K562 (cell line): ENCODE measurements around the gene RNF11. TPM values are rescaled to one million over a fixed set of nuclear protein-coding genes. Genes with fewer than 3 reads are reported as not detected.
A peak's percentile ranks its signal among the peaks of the same experiment; 100 is the strongest.

Experiments used
- CHD1 ChIP-seq: fragments of 200-600 bp; sonication (generic); IDR thresholded peaks from one replicate; pipeline ENCODE4 v1.6.1; 2012; ENCODE audit warnings: mild to moderate bottlenecking, moderate library complexity, low read length, inconsistent platforms
- JUND ChIP-seq, 2 experiments: IDR thresholded peaks; 2 replicates in 1 of 2; 3 replicates in 1 of 2; pipeline ENCODE4 v1.6.1; 2011; ENCODE audit warnings: borderline replicate concordance in 2 of 2, low read depth in 2 of 2, low read length in 2 of 2, improper control_type of control experiment in 1 of 2, missing biosample characterization in 1 of 2, missing genetic modification characterization in 1 of 2, missing genetic modification reagents in 1 of 2
- KDM4B ChIP-seq, 2 experiments: fragments of 450-650 bp in 1 of 2; sonication (generic) in 1 of 2; IDR thresholded peaks; 2 replicates each; pipeline ENCODE4 v1.6.1; 2016 to 2017; ENCODE audit warnings: borderline replicate concordance in 2 of 2, antibody characterized with exemption in 1 of 2, low read depth in 1 of 2, mild to moderate bottlenecking in 1 of 2
- NFIC ChIP-seq: fragments of 450-650 bp; IDR thresholded peaks from 2 replicates; pipeline ENCODE4 v1.6.1; 2017; ENCODE audit warnings: mild to moderate bottlenecking, inconsistent platforms
- NR3C1 ChIP-seq: sonication (generic); formaldehyde crosslinking; IDR thresholded peaks from 2 replicates; pipeline ENCODE4 v1.8.1; 2022; ENCODE audit warnings: missing genetic modification reagents
- RBM15 ChIP-seq: fragments of 200-400 bp; formaldehyde crosslinking; IDR thresholded peaks from 2 replicates; pipeline ENCODE4 v1.6.1; 2018; ENCODE audit warnings: mild to moderate bottlenecking, low read length, moderate library complexity; ENCODE audit not compliant: insufficient read depth
- RBM17 ChIP-seq: fragments of 200-400 bp; formaldehyde crosslinking; IDR thresholded peaks from 2 replicates; pipeline ENCODE4 v1.6.1; 2017; ENCODE audit warnings: low read depth, mild to moderate bottlenecking, low read length, borderline replicate concordance
- SMAD3 ChIP-seq: fragments of 450-650 bp; formaldehyde crosslinking; conservative IDR thresholded peaks from 2 replicates; pipeline ENCODE4 v1.4.0; 2020; ENCODE audit warnings: mild to moderate bottlenecking
- TBP ChIP-seq: optimal IDR thresholded peaks from 2 replicates; pipeline ENCODE3; 2011; ENCODE audit warnings: low read depth, low read length, improper control_type of control experiment
- ZNF197 ChIP-seq: fragments of 200-800 bp; sonication (Bioruptor generic); IDR thresholded peaks from 2 replicates; pipeline ENCODE4 v1.6.1; 2016; ENCODE audit warnings: low read depth, missing genetic modification characterization, missing compliant biosample characterization
- ZNF589 ChIP-seq: fragments of 200-800 bp; sonication (Bioruptor generic); IDR thresholded peaks from 2 replicates; pipeline ENCODE4 v1.6.1; 2016; ENCODE audit warnings: low read depth, missing genetic modification characterization, missing compliant biosample characterization
- ZNF644 ChIP-seq: fragments of 200-800 bp; sonication (Bioruptor generic); IDR thresholded peaks from 2 replicates; pipeline ENCODE4 v1.6.1; 2016; ENCODE audit warnings: low read depth, missing genetic modification characterization, missing compliant biosample characterization
- ZNF764 ChIP-seq: fragments of 250-450 bp; sonication (Bioruptor Pico); IDR thresholded peaks from 2 replicates; pipeline ENCODE4 v1.4.0; 2020; ENCODE audit warnings: low read depth, mild to moderate bottlenecking, moderate library complexity
- ZNF780A ChIP-seq: fragments of 250-450 bp; sonication (Bioruptor Pico); IDR thresholded peaks from 2 replicates; pipeline ENCODE4 v1.5.0; 2021; ENCODE audit warnings: mild to moderate bottlenecking
- polyA plus RNA-seq, 8 experiments: library from polyadenylated mRNA; depleted of rRNA in 4 of 8; stranded (reverse) in 5 of 8; unstranded in 3 of 8; fragments of >200 nt; fragmentation: Nextera tagmentation in 2 of 8; fragmentation: Illumina TruSeq in 1 of 8; extraction: Ambion mirVana in 2 of 8; extraction: Trizol in 1 of 8; gene quantifications; 2 replicates each; pipeline versions ENCODE4 v1.2.1 to v1.2.3, GENCODE V29; 2011 to 2014; ENCODE audit warnings: inconsistent platforms in 1 of 8, missing spikeins in 1 of 8
- total RNA-seq, 7 experiments: library from RNA; depleted of rRNA in 6 of 7; stranded (reverse); fragments of >200 nt in 6 of 7; fragmentation: Illumina TruSeq in 2 of 7; extraction: Trizol in 2 of 7; gene quantifications; 2 replicates each; pipeline versions ENCODE4 v1.2.1 to v1.2.3, GENCODE V29; 2011 to 2021; ENCODE audit warnings: low replicate concordance in 1 of 7
- TF ChIP-seq, protein P1 (sequence below): fragments of 200-800 bp; sonication (Bioruptor generic); IDR thresholded peaks from 2 replicates; pipeline ENCODE4 v1.6.1; 2016; ENCODE audit warnings: missing genetic modification characterization, missing compliant biosample characterization
- TF ChIP-seq, protein P2 (sequence below): sonication (generic); formaldehyde crosslinking; IDR thresholded peaks from 2 replicates; pipeline ENCODE4 v1.9.0; 2022; ENCODE audit warnings: mild to moderate bottlenecking, missing genetic modification reagents
- TF ChIP-seq, protein P3 (sequence below), 2 experiments: fragments of 200-800 bp in 1 of 2; sonication (Bioruptor generic) in 1 of 2; sonication (generic) in 1 of 2; formaldehyde crosslinking in 1 of 2; IDR thresholded peaks in 1 of 2; conservative IDR thresholded peaks in 1 of 2; 2 replicates each; pipeline versions ENCODE4 v1.5.0 to v1.6.1; 2016 to 2020; ENCODE audit warnings: missing compliant biosample characterization in 1 of 2, missing genetic modification characterization in 1 of 2, missing genetic modification reagents in 1 of 2
- TF ChIP-seq, protein P4 (sequence below): sonication (generic); formaldehyde crosslinking; IDR thresholded peaks from 2 replicates; pipeline ENCODE4 v1.8.0; 2022; ENCODE audit warnings: mild to moderate bottlenecking, missing genetic modification reagents

The RNF11 gene
- total and polyA plus RNA-seq, 9 of the 15 experiments (the other 6 are each of a cell fraction or from before 2014, with no cell fraction given) = 5.7 to 34.3 (median 23.1) TPM

DNA sequence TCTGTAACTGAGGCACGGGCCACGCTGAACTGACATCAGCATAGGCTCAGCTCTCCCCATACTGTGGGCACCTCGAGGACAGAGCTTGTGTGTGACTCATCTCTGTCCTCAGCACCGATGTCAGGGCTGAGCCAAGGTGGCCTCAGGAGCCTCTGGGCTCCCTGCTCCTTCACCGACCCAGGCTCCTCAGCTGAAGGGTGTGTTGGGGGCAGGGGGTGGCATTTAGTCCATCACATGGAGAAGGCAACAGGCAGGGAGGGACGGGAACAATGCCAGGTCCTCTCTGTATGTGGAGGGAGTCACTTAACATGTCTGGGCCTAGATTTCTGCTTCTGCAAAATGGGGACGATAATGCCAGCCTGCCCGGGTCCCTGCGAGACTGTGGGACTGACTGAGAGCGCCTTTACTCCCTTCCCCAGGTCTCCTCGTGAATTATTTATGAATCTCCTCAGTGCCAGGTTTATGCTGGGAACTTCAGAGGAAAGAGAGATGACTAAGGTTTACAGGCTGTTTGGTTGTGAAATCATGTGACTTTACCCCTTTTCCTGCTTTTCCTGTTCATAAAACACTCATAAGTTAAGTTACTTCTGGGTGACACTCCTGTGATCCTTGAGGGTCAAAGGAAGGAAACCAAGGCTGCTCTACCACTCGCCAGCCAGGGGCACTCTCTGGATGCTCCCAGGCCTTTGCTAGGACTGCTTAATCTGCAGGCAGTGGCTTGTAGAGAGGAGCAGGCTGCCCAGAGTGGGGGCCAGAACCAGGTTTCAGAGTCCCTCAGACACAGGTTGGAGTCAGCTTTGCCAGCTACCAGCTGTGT is 78.1 kb downstream of the RNF11 start (continued):
- TF ChIP-seq, protein P1, sequence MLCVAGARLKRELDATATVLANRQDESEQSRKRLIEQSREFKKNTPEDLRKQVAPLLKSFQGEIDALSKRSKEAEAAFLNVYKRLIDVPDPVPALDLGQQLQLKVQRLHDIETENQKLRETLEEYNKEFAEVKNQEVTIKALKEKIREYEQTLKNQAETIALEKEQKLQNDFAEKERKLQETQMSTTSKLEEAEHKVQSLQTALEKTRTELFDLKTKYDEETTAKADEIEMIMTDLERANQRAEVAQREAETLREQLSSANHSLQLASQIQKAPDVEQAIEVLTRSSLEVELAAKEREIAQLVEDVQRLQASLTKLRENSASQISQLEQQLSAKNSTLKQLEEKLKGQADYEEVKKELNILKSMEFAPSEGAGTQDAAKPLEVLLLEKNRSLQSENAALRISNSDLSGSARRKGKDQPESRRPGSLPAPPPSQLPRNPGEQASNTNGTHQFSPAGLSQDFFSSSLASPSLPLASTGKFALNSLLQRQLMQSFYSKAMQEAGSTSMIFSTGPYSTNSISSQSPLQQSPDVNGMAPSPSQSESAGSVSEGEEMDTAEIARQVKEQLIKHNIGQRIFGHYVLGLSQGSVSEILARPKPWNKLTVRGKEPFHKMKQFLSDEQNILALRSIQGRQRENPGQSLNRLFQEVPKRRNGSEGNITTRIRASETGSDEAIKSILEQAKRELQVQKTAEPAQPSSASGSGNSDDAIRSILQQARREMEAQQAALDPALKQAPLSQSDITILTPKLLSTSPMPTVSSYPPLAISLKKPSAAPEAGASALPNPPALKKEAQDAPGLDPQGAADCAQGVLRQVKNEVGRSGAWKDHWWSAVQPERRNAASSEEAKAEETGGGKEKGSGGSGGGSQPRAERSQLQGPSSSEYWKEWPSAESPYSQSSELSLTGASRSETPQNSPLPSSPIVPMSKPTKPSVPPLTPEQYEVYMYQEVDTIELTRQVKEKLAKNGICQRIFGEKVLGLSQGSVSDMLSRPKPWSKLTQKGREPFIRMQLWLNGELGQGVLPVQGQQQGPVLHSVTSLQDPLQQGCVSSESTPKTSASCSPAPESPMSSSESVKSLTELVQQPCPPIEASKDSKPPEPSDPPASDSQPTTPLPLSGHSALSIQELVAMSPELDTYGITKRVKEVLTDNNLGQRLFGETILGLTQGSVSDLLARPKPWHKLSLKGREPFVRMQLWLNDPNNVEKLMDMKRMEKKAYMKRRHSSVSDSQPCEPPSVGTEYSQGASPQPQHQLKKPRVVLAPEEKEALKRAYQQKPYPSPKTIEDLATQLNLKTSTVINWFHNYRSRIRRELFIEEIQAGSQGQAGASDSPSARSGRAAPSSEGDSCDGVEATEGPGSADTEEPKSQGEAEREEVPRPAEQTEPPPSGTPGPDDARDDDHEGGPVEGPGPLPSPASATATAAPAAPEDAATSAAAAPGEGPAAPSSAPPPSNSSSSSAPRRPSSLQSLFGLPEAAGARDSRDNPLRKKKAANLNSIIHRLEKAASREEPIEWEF (CRISPR knock-in tag) = no peak
- TF ChIP-seq ZNF589 (CRISPR knock-in tag) (no peak; the same call in 1 of the 2 replicates), ZNF764 (CRISPR knock-in tag) (no peak), JUND (IDR thresholded peaks at IDR 0.05; ENCODE audit: borderline replicate concordance, low read depth, low read length) (peak; percentile 62; the same call in 1 of the 2 replicates), JUND (tag; IDR thresholded peaks at IDR 0.05; ENCODE audit: borderline replicate concordance, low read depth, low read length) (no peak; the same call in 2 of the 3 replicates), SMAD3 (CRISPR knock-in tag) (no peak), TBP (no peak), CHD1 (no peak), NR3C1 (CRISPR knock-in tag) (no peak), ZNF197 (CRISPR knock-in tag) (no peak), KDM4B (IDR thresholded peaks at IDR 0.05; ENCODE audit: borderline replicate concordance in 2 of 2, low read depth in 1 of 2) (no peak), ZNF644 (tag) (no peak), NFIC (no peak), ZNF780A (CRISPR knock-in tag) (no peak), RBM17 (no peak), RBM15 (no peak)
- TF ChIP-seq, protein P2, sequence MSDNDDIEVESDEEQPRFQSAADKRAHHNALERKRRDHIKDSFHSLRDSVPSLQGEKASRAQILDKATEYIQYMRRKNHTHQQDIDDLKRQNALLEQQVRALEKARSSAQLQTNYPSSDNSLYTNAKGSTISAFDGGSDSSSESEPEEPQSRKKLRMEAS = peak; percentile 32; the same call in 1 of the 2 replicates
- TF ChIP-seq, protein P3, sequence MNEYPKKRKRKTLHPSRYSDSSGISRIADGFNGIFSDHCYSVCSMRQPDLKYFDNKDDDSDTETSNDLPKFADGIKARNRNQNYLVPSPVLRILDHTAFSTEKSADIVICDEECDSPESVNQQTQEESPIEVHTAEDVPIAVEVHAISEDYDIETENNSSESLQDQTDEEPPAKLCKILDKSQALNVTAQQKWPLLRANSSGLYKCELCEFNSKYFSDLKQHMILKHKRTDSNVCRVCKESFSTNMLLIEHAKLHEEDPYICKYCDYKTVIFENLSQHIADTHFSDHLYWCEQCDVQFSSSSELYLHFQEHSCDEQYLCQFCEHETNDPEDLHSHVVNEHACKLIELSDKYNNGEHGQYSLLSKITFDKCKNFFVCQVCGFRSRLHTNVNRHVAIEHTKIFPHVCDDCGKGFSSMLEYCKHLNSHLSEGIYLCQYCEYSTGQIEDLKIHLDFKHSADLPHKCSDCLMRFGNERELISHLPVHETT (CRISPR knock-in tag; conservative IDR thresholded peaks at IDR 0.05 in 1 of 2, IDR thresholded peaks at IDR 0.05 in 1 of 2) = 0 out of 4 replicates have a peak, but pooled peaks of 1 of the 2 experiments have one; percentile 13
- TF ChIP-seq, protein P4, sequence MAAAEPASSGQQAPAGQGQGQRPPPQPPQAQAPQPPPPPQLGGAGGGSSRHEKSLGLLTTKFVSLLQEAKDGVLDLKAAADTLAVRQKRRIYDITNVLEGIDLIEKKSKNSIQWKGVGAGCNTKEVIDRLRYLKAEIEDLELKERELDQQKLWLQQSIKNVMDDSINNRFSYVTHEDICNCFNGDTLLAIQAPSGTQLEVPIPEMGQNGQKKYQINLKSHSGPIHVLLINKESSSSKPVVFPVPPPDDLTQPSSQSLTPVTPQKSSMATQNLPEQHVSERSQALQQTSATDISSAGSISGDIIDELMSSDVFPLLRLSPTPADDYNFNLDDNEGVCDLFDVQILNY (CRISPR knock-in tag) = no peak
